Esophagus muscularis mucosa (tissue), 3 donors: ENCODE data around the gene STON2.

Experiments used
- EP300 ChIP-seq: sonication (generic); formaldehyde crosslinking; IDR thresholded peaks from one replicate; pipeline ENCODE4 v1.6.1; 2017; ENCODE audit warnings: antibody characterized with exemption
- TF ChIP-seq, protein P1 (sequence below), 3 experiments: fragments of 200-600 bp in 2 of 3; fragments of 450-650 bp in 1 of 3; sonication (generic) in 2 of 3; IDR thresholded peaks; one replicate each; pipeline ENCODE4 v1.5.1; 2017 to 2019; ENCODE audit warnings: antibody characterized with exemption in 3 of 3, mild to moderate bottlenecking in 2 of 3, moderate library complexity in 1 of 3

DNA sequence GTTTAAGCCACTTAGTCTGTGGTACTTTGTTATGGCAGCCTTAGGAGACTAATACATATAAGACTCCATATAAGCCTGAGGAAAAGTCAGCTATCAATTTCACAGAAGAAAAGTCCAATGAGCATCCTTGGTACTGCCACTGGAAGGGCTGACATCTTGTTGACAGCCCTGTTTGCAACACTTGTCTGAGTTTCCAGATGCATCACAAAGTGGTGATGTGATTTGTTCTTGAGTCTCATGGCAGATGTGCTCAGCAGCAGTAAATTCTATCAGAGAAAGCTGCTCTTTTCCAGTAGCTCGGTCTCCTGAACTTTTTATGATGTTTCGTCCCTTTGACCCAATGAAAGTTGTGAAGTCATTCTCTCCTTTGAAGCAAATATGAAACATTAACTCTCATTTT lies 54.3 kb downstream of the STON2 start:
- TF ChIP-seq, protein P1, sequence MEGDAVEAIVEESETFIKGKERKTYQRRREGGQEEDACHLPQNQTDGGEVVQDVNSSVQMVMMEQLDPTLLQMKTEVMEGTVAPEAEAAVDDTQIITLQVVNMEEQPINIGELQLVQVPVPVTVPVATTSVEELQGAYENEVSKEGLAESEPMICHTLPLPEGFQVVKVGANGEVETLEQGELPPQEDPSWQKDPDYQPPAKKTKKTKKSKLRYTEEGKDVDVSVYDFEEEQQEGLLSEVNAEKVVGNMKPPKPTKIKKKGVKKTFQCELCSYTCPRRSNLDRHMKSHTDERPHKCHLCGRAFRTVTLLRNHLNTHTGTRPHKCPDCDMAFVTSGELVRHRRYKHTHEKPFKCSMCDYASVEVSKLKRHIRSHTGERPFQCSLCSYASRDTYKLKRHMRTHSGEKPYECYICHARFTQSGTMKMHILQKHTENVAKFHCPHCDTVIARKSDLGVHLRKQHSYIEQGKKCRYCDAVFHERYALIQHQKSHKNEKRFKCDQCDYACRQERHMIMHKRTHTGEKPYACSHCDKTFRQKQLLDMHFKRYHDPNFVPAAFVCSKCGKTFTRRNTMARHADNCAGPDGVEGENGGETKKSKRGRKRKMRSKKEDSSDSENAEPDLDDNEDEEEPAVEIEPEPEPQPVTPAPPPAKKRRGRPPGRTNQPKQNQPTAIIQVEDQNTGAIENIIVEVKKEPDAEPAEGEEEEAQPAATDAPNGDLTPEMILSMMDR (IDR thresholded peaks at IDR 0.05): no peak
- TF ChIP-seq EP300: no peak
